Activated T-cell treated with anti-CD3 and anti-CD28 coated beads, Interleukin-2, amount 50 U/mL, for 48 hours (primary cell): ENCODE measurements around the gene KCNAB1.

Experiments
- DNase-seq, 2 experiments: peaks; one replicate each; pipeline ENCODE4 v3.0.0-alpha.2; 2020

The KCNAB1 gene

DNA sequence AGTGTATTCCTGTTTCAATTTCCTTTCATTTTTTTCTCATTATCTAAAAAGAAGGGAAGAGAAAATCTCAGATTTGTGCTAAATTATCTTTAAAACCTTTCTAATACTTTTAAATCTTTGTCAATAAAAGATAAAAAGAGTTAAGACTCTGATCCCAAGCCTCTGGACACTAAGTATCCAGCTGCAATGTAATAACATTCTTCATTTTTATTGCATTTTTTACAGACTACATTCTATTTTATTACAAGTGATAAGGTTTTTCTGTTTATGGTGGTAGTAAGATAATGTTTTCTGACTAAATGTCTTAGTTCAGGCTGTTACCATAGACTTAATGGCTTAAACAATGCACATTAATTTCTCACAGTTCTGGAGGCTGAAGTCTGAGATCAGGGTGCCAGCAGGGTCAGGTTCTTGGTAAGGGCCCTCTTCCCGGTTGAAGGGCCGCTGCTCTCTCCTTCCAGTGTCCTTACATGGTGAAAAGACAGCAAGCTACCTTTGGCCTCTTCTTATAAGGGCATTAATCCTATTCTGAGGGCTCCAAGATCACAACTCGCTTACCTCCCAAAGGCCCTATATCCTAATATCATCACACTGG lies 19.7 kb downstream of the KCNAB1 start:
- no peak for DNase-seq

DNA sequence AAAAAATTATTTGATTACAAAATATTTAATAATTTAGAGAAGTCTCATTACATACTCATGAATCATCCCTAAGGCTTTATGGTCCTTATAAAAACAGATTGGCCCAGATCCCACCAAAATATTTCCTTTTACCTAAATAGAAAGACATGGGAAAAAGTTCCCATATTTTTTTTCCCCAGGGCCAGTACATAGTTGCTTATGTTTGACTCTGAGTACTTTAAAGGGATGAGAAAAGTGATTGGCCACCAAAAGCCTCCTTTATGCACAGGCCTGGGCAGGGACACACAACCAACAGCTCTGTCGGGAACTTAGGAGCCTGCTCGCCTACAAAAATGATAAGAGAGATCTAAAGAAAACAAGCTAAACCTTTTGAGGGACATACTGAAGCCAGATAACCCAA lies 22.3 kb downstream of the KCNAB1 start:
- DNase-seq: no peak

DNA sequence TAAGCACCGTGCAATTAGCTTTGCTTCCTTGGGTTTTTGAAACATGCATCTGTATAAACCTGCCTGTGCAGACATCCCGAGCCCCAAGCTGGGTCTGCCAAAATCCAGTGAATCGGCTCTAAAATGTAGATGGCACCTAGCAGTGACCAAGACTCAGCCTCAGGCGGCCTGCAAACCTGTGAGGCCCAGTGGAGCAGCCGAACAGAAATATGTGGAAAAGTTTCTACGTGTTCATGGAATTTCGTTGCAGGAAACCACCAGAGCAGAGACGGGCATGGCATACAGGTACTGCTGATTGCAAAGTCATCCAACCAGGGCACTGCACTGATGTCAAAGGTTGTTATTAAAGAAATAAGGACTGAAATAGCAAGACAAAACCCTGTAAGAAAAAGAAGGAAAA lies 22.8 kb downstream of the KCNAB1 start:
- DNase-seq: no peak

DNA sequence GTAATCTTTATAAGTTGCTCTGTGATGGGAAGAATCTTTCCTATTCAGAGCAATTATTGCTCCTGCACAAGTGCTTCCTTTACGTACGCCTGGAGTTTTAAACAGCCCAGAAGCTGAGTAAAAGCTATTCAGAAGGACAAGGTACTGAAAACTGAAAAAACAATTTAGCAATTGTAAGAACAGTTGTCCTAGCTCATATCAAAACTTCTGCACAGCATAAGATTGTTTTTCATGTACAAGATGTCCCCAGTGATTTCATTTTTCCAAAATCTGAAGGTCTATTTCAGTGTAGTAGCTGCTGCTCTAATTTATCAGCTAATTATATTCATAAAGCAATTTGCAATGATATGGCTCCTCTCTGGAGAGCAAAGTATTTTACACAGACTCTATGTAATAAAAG lies 23.7 kb downstream of the KCNAB1 start:
- no peak for DNase-seq

DNA sequence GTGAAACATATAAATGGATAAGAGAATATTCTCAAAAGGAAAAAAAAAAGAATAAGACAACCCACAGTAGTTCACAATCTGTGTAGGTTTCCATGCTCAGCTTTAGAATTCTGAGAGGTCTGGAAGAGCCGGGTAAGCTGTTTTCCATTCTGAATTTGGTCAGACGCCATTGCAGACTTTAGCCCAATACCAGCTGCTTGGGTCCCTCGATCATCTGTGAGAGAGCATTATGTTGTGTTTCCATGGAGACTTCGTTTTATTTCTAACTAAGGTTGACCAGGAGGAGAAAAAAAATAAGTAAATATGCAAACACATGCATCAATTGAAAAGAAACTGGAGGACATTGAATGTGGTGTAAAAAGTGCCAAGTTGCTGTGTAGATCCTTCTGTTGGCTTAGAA lies 25.5 kb downstream of the KCNAB1 start:
- no peak for DNase-seq

DNA sequence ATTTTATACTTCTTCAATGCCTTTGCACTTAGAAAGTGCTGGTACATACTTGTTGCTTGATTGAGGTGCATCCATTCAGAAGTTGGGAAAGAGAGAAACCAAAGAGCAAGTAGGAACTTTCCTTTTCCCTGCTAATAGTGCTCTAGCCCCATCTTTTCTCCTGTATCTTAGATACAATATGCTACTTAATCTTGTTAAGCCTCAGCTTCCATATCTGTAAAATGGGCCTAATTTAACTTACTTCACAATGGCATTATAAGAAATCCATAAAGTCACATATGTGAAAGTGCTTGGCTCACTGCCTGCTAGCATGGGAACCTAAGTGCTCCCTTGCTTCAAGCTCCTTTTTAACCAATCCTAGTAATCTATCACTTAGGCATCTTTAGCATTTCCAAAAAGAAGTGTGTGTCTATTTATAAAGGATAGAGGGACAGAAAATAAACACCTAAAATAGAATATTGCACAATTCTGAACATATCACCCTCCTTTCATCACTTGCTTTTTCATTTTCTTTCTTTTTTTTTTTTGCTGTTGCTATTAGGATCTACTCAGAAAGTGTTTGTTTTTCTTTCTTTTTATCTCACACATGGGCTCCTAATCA lies 28.1 kb downstream of the KCNAB1 start:
- DNase-seq: no peak

DNA sequence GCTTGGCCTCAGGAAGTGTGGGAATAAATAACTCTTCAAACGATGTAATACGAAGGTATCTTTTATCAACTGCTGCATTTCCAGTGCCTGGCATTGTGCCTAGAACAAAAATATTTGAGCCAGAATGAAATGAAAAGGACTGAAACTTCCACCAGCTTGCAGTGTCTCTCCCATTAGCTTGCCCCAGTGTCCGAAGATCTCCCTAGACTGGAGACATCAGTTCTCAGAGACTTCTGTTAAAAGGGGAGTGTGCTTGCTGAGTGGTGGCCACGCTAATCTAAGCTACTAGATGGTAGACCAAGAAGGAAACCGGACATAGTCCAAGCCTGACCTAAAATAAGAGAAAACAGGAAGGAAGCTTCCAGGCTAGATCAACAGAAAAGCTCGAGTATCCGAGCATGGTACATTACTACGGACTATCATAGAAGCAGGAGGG lies 28.6 kb downstream of the KCNAB1 start:
- no peak for DNase-seq

DNA sequence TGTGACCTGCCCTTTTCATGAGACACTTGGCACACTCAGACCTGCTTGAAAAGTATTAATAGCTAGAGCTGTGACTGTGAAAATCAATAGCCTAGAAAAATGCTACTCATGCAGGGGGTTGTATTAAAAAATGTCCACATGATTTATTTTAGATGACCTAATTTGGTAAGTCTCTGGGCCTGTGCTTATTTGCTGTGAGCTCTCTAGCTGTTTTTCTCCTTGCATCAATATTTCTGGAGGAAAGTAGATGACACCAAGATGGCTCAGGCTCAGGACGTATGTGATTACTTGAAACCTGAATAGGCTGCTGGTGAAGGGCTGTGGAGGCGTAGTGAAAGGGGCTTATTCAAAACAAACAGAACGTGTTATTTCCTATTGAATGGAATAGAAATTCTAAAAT lies 29.5 kb downstream of the KCNAB1 start:
- no peak for DNase-seq

DNA sequence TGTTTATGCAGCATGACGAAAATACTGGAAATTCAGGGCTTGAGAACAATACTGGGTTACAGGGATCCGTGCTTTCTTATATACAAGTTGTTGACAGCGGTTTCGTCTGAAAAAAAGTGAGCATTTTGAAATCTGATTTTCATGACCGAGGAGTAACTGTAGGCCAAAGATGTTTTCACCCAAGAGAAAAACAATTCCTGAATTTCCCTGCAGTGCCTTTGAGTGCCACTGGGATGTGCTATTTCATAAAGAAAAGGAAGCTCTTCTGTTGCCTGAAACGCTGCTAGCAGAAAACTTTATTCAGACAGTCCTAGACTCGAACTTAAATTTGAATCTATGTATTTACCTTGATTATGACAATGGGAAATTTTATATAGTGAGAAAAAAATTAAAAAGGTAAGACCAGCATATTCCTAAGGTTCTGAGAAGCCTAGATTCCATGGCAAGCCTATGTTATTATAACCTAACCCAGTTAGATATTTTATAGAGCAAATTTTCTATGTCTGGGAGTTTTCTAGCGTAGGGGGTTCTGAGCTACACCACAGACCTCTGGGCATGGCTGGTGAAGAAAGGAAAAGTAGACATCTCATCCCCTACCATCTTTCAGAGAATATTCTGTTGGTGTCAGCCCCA lies 30.2 kb downstream of the KCNAB1 start:
- DNase-seq: peak; percentile 29 to 31

DNA sequence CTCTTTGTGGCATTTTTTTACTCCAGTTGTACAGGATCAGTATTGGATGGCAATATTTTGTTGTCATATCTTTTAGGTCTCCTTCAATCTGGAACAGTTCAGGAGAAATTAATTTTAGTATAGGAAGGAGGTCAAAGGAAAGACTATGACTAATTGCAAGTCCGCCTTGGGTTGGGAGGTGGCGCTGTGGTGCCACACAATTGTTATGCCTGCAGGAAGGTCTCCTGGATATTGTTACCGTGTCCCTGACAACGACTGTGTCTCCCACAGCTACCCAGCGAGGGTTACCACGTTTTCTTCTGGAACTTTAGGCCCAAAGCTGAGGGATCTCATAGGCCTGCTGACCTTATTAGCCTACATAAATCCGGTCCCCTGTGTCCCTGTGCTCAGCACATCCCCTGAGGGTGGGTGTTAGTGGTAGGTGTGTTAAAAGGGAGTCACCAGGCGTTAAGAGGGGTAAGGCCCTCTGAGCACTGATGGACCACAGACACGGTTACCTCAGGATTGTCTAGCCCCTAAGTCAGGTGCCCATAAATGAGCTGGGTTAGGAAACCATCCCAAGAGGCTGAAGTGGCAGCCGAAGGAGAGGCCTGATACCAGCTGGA lies 31.5 kb downstream of the KCNAB1 start:
- DNase-seq: peak; percentile 66 to 67

DNA sequence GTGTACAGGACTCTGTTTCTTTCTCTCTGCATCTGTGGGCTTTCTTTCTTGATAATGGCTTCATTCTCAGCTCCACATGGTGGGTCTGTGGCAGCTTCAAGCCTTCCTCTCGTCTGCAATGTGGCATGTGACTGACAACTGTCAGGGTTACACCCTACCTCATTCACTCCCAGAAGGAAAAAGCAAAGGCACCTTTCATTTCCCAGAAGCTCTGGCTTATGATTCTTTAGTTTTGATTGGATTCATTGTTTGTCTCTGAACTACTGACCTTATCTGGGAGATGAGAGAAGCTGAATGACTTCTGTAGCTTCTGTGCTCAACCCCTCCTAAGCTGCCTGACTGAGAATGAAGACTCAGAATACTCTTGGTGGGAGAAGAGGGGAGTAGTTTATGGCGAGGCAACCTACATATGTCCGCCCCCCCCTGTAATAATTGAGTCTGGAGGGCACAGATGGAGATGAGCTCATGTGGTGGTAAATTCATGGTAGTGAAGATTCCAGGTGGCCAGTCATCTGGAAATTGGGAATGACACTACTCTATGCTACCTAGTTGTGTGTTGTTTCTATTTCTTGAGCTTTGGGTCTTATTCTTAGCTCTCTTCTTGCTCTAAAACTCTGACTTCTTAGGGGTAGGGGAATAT lies 38.4 kb downstream of the KCNAB1 start:
- no peak for DNase-seq

DNA sequence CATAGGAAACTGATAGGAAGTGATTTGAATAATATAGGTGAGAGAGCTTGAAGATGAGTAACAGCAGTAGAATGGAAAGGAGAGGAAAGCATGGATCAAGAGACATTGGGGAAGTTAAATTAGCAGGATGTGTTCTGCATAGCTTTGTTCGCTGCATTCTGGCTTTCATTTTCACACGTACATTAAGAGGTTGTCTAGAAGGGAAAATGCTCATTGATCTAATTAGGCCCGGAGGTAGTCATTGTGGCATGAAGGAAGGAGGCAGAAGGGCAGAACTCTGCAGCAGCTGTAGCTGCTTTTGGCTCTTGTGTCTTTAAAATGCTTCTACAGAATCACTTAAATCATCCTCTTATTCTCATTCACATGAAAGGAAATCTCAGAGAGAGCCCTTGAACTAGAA lies 40.3 kb downstream of the KCNAB1 start:
- no peak for DNase-seq

DNA sequence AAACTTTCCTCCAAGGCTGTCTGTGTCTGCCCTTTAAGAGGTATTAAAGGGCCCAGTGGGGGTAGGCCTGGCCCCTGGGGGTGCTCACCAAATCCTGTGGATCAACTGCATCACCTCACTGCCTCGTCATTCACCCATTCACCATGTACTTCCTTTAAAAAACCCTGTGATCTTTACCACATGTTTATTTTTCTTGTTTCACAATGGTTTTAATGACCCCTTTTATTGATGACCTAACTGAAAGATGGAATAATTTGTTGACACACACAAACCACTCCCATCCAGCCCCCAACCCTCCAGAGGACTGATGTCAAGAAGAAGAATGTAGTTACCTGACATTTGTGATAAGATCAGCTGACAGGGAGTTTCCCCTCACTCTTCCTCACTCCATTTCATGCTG lies 40.8 kb downstream of the KCNAB1 start:
- DNase-seq: no peak

DNA sequence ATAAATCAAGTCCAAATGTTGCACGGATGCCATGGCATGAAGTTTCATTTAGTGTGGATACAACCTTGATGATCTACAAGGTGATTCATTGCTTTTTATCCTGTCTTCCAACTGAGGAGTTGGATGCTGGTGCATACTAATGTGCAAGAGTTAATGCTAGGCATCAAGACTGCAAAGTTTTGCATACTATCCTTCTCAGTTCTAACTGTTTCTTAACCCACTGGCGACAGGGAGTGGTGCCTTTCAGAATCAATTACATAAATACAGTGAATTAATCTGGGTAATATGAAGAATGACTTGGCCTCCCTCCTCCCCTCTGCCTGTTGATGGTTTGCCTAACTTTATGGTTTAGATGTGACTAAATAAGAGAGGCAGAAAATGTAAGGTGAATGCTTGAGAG lies 43.5 kb downstream of the KCNAB1 start:
- DNase-seq: no peak

DNA sequence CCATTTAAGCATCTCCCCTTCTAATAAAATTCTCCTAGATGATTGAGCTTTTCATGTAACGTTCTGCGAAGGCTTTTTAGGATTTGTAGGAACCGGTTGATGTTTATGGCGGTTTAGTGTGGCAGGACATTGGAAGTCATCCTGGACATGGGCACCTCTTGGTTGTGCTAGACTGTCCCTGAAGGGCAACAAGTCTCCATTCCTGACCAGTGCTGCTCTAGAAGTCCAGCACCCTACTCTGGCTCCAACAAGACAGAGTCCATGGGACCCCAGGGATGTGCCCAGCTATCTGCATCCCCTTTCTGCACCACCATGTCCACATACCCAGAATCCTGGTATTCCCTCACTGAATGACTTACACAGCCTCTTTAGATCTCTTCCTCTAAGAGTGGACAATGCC lies 46.4 kb downstream of the KCNAB1 start:
- no peak for DNase-seq

DNA sequence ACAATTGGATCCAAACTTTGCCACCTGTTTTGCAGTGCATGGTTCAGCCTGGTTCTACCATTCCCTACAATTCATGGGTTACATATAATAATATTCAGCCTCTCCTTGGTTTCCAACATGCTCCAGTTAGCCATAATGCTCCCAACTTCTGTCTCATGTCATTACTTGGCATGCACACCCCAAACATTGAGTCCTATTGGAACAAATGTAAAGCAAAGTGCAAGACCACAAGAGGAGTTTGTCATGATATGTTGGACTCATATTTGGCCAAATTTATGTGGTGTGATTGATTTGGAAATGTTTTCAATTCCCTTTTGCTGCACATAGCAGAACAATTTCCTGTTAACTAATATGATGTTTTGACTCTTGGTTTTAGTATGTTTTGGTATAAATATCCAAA lies 50.2 kb downstream of the KCNAB1 start:
- no peak for DNase-seq

DNA sequence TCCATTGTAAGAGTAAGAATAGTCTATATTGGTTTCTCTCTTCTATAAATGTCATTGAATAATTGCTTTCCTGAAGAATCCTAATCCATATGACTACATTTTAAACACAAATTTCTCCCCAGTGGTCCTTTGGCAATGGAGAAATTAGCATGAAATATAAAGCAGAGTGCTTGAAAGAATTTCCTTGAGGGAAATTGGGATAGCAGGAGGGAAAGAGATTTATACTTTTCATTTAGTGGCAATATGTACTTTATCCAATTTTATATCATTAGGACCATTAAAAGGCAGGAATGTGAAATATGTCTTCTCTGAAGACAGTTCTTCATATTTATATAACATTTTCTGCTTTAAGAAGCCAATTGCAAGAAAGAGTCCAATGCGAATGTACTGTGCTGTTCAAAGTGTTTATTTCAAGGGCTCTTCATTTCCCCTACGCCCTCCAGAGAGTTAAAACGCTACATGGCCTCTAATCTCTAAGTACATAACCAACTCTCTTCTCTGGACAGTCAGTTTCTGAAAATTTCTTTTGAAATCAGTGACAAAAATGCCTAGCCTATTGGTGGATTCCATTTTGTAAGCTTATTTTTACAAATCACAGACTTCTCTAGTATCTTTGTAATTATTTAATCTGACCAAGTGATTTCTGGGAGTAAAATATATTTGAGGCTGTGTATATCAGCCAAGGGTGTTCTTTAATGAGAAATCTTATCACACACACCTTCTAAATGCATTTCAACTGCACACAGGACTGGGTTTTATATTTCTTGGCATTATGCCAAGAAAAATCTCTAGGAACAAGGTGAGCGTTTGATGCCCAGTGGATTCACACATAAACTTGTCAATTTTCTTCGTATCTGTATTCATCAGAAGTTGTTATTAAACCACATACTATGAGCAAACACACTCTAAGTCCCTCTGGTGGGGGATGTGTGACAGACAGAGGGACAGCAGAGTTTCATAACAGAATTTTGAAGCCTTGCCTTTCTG lies 51.2 kb downstream of the KCNAB1 start:
- no peak for DNase-seq

DNA sequence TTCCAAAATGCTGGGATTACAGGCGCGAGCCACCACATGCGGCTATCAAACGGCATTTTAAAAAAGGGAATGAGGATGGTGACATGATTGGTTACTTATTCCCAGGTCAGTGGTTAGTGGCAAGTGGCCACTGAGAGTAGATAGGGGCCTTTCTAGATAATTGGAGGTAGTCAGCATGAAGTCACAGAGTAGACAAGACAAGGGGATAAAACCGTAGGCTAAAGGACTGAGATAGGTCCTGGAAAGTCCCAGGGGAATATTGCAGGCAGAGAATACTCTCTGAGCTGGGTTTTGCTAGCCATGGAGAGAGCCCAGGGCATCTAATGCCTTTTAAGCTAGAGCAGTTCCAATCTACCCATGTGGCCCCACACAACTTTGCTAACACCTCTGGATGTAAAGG lies 52.2 kb downstream of the KCNAB1 start:
- no peak for DNase-seq

DNA sequence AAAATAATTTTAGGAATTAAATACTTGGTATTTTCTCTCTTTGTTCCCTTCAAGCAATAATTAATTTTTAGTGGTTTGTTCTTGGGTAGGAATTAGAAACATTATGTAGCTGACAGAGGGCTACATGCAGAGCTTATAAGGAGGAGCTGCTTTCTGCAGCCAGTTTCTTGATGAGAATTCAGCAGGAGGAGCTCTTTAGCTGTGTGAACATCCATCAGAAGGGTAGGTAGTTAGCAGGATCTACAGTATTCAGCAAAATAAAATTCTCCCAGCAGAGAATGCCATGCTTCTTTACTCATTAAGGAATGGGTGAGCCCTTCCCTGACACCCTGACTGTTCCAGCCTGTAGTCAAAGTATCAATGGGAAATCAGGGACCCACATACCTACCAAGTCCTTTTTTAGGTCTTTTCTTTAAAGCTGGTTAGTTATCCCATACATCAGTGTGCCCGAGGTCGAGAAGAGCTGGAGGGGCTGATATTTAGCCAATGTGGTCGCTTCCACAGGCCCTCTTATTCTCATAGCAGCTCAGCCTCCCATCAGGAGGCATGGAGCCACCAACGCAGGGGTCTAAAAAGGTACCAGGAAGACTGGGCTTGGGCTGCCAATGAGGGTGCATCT lies 54.0 kb downstream of the KCNAB1 start:
- no peak for DNase-seq

DNA sequence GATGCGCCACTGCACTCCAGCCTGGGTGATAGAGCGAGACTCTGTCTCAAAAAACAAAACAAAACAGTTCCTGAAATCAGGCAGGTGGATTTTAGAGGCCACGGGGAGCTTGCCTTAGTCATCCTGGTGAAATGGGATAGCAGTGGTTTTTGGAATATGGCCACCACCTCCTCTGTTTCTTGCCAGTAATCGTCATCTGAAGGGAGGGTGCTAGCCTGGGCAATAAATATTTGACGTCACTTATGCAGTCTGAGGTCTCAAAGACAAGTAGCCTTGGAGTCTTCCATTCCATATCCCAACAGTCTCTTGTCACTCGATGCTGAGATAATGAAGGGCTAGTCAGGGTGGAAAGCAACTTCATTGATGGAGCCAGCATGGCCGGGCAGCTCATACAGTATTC lies 55.2 kb downstream of the KCNAB1 start:
- DNase-seq: no peak

DNA sequence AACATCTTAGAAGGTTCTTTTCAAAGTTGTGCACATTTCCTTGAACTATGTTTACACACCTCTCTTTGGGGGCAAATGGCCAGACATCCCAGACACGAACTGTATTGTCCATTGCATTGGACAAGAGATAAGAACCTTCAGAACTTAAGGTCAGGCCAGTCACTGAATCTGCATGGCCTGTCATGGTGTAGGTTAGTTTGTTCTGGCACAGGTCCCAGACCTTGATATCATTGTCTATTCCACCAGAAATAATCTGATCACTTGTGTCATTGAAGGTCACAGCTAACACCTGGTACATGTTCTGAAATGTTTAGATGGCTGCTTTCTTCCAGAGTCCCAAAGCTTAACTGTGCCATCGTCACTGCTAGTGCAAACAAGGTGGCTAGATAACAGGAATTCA lies 55.7 kb downstream of the KCNAB1 start:
- no peak for DNase-seq

DNA sequence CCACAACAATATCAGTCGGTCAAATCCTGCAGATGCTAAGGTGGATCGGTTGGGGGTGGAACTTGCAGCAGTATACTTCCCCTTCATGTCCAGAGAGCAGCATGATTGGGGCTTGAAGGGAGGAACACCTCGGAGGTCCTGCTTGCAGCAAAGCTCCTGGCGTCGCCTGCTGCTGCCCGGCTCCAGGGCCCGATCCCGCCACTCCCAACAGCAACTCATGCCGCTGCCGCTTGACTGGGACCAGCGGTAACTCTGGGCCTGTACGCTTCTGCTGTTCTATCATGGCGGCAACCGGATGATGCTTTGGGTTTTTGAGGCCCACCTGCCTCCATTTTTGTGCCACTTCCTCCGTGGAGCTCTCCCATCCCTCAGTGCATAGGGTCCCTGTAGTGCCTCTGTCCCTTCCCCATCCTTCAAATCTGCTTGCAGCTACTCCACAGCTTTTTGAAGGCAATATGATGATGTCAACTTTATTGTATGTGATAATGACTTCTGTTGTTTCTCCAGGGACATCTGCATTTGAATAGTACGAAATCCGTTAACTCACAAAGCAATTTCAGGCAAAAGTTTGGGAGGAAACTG lies 56.3 kb downstream of the KCNAB1 start:
- DNase-seq: no peak
